Upper lobe of left lung (tissue), 4 donors: ENCODE results near the gene NPAS1.

Source experiments
- CTCF ChIP-seq, 6 experiments: fragments of 450-650 bp in 4 of 6; fragments of 200-600 bp in 2 of 6; sonication (generic) in 2 of 6; IDR thresholded peaks; one replicate each; pipeline ENCODE4 v1.5.1; 2016 to 2019; ENCODE audit warnings: antibody characterized with exemption in 6 of 6
- EP300 ChIP-seq, 4 donors: sonication (generic); formaldehyde crosslinking; IDR thresholded peaks; one replicate each; pipeline ENCODE4 v1.5.1; 2017; ENCODE audit warnings: antibody characterized with exemption in 4 of 4, control low read depth in 2 of 4
- POLR2A ChIP-seq, 4 donors: fragments of 450-650 bp; IDR thresholded peaks; one replicate each; pipeline ENCODE4 v1.5.1; 2016 to 2017; ENCODE audit warnings: antibody characterized with exemption in 4 of 4, mild to moderate bottlenecking in 2 of 4

GRCh38 chr19:47000373-47000772, 19.3 kb upstream of the NPAS1 start:
- TF ChIP-seq CTCF (IDR thresholded peaks at IDR 0.05) (no peak), EP300 (IDR thresholded peaks at IDR 0.05) (no peak), POLR2A (IDR thresholded peaks at IDR 0.05) (no peak)
